B cell (primary cell): Measurements from ENCODE around the gene SDR9C7. TPM values are rescaled to one million over a fixed set of nuclear protein-coding genes. Genes with fewer than 3 reads are reported as not detected.

Source experiments
- ATAC-seq: fragments of 200-7000 bp; cut with Tn5 transposase; one replicate; pipeline ENCODE4 v1.10.0; 2021; ENCODE audit warnings: low read depth, mild to moderate bottlenecking, moderate number of reproducible peaks, moderate library complexity
- CTCF ChIA-PET: fragments of 350-600 bp; sonication (Branson Sonifier 250); formaldehyde crosslinking; loops from one replicate; lab custom pipeline; 2021; ENCODE audit warnings: antibody characterized with exemption, inconsistent platforms; lab: Charles Lee
- POLR2A ChIA-PET: fragments of 350-600 bp; sonication (Branson Sonifier 250); formaldehyde crosslinking; loops from one replicate; lab custom pipeline; 2021; ENCODE audit warnings: antibody characterized with exemption; lab: Charles Lee
- DNase-seq: peaks from one replicate; pipeline ENCODE4 v3.0.0; 2013
- H2AFZ ChIP-seq: 2 replicates; pipeline ENCODE4 v1.6.1; 2012; ENCODE audit warnings: mild to moderate bottlenecking, low read depth, low read length; ENCODE audit not compliant: insufficient read depth, poor library complexity, severe bottlenecking
- H3K27ac ChIP-seq, 2 donors: 1 replicate in 1 of 2; 2 replicates in 1 of 2; pipeline ENCODE4 v1.5.1; 2012 to 2013; ENCODE audit warnings: low read length in 2 of 2, mild to moderate bottlenecking in 2 of 2, moderate library complexity in 1 of 2
- H3K27me3 ChIP-seq, 4 experiments: fragments of 200-600 bp in 1 of 4; sonication (generic) in 1 of 4; replicated peaks in 1 of 4; 1 replicate in 2 of 4; 2 replicates in 2 of 4; pipeline versions ENCODE4 v1.6.1 to v1.7.0; 2013 to 2016; ENCODE audit warnings: low read length in 3 of 4, mild to moderate bottlenecking in 2 of 4, mixed read lengths in 1 of 4, moderate library complexity in 1 of 4; ENCODE audit not compliant: insufficient read depth in 4 of 4, control insufficient read depth in 3 of 4; ENCODE audit errors: control extremely low read depth in 1 of 4
- H3K36me3 ChIP-seq, 2 experiments: replicated peaks in 1 of 2; 1 replicate in 1 of 2; 2 replicates in 1 of 2; pipeline versions ENCODE4 v1.6.1 to v1.7.1; 2013; ENCODE audit warnings: low read length in 1 of 2; ENCODE audit not compliant: insufficient read depth in 2 of 2, control insufficient read depth in 1 of 2; ENCODE audit errors: control extremely low read depth in 1 of 2, extremely low read depth in 1 of 2
- H3K4me1 ChIP-seq, 2 donors: fragments of 200-600 bp in 1 of 2; sonication (generic) in 1 of 2; 1 replicate in 1 of 2; 2 replicates in 1 of 2; pipeline versions ENCODE4 v1.5.1 to v1.6.1; 2013 to 2017; ENCODE audit warnings: low read length in 2 of 2; ENCODE audit not compliant: control insufficient read depth in 2 of 2, insufficient read depth in 2 of 2
- H3K4me2 ChIP-seq: replicated peaks from 2 replicates; pipeline ENCODE3; 2012; ENCODE audit warnings: mild to moderate bottlenecking, low read depth, low read length; ENCODE audit not compliant: poor library complexity, severe bottlenecking
- H3K4me3 ChIP-seq, 5 experiments: fragments of 200-600 bp in 1 of 5; sonication (generic) in 1 of 5; 1 replicate in 3 of 5; 2 replicates in 2 of 5; pipeline versions ENCODE4 v1.5.1 to v1.7.0; 2011 to 2016; ENCODE audit warnings: low read length in 4 of 5, mild to moderate bottlenecking in 4 of 5, low read depth in 2 of 5, control low read depth in 1 of 5, moderate library complexity in 1 of 5; ENCODE audit not compliant: insufficient read depth in 1 of 5; ENCODE audit errors: control extremely low read depth in 1 of 5, extremely low read depth in 1 of 5
- H3K79me2 ChIP-seq: fragments of 200-600 bp; sonication (generic); one replicate; pipeline ENCODE4 v1.6.0; 2016; ENCODE audit warnings: low read length; ENCODE audit not compliant: control insufficient read depth, insufficient read depth
- H3K9ac ChIP-seq: fragments of 200-600 bp; sonication (generic); 2 replicates; pipeline ENCODE4 v1.6.1; 2017; ENCODE audit warnings: mild to moderate bottlenecking, low read length, moderate library complexity
- H3K9me3 ChIP-seq, 3 donors: one replicate each; pipeline versions ENCODE4 v1.6.1 to v1.7.1; 2013; ENCODE audit warnings: low read length in 2 of 3; ENCODE audit not compliant: control insufficient read depth in 2 of 3, insufficient read depth in 1 of 3; ENCODE audit errors: control extremely low read depth in 1 of 3
- H4K20me1 ChIP-seq: 2 replicates; pipeline ENCODE4 v1.6.0; 2012; ENCODE audit warnings: mild to moderate bottlenecking, low read length; ENCODE audit not compliant: insufficient read depth, control insufficient read depth, poor library complexity, severe bottlenecking
- H3K27ac Mint-ChIP-seq: one replicate; pipeline ENCODE4 v1.8.0; 2021; ENCODE audit warnings: mixed read lengths
- H3K27me3 Mint-ChIP-seq: one replicate; pipeline ENCODE4 v1.8.0; 2021; ENCODE audit warnings: mixed read lengths
- H3K4me1 Mint-ChIP-seq: one replicate; pipeline ENCODE4 v1.8.0; 2021; ENCODE audit warnings: mixed read lengths
- H3K4me3 Mint-ChIP-seq: one replicate; pipeline ENCODE4 v1.8.0; 2021; ENCODE audit warnings: mixed read lengths
- H3K9me3 Mint-ChIP-seq: one replicate; pipeline ENCODE4 v1.8.0; 2022; ENCODE audit warnings: mixed read lengths; ENCODE audit not compliant: insufficient read depth
- EZH2 ChIP-seq: IDR thresholded peaks from 2 replicates; pipeline ENCODE4 v1.6.1; 2012; ENCODE audit warnings: borderline replicate concordance, low read depth, mild to moderate bottlenecking, moderate library complexity, low read length; ENCODE audit not compliant: insufficient read depth, poor library complexity, severe bottlenecking
- WGBS: methylation state at CpG from one replicate; pipeline ENCODE4 v1.1.5; 2013; ENCODE audit warnings: missing lambda C conversion rate; ENCODE audit not compliant: insufficient coverage; 5-methylcytosine and 5-hydroxymethylcytosine counted together
- intact Hi-C: fragments of 100-400 bp; cut with micrococcal nuclease; formaldehyde crosslinking; loops from one replicate; pipeline ENCODE4 v1.10.0; 2022
- polyA plus RNA-seq: library from polyadenylated mRNA; depleted of rRNA; stranded (reverse); fragments of >200 nt; gene quantifications from 2 replicates; pipeline ENCODE4 v1.2.3, GENCODE V29; 2012
- total RNA-seq, 2 donors: library from RNA; stranded (reverse); fragments of 120-200 nt in 1 of 2; gene quantifications; 1 replicate in 1 of 2; 2 replicates in 1 of 2; pipeline versions ENCODE4 v1.2.3 to v1.2.4, GENCODE V29; 2013 to 2022
- TF ChIP-seq, protein P1 (sequence below): fragments of 200-600 bp; IDR thresholded peaks from one replicate; pipeline ENCODE4 v1.8.0; 2022; ENCODE audit warnings: antibody characterized with exemption, mild to moderate bottlenecking

Gene SDR9C7
- total and polyA plus RNA-seq, 2 donors (not counting 1 experiment from before 2014, with no cell fraction given) = not detected

DNA sequence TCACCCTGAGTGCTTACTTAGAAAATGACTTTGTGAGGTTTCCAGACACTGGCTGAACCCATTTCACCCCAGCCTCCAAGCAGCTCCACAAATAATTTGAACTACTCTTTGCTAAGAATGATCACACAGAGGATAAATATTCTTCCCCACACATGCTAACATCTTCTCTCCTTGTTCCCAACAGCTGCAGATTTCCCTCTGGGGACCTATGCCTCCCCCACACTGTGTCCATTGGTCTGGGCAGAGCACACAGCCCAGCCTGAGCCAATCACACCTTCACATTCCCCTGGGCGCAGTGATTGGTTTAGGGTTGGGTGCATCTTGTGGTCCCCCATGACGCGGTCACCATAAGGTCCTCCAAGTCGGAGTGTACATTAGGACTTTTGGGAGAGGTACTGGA is 6.9 kb downstream of the SDR9C7 start:
- Mint-ChIP-seq H3K27me3 (peaks cover 20% of the 10 kb centered on the region), H3K9me3 (no peaks in the 10 kb centered on the region), H3K4me3 (no peak overlapping the region), H3K27ac (no peak overlapping the region), H3K4me1 (peaks cover 5% of the 10 kb centered on the region)
- CTCF ChIA-PET = no interaction called here
- POLR2A ChIA-PET = no interaction called here
- no peak overlapping the region for H3K4me2 ChIP-seq
- H3K4me1 ChIP-seq = peaks cover 4 to 7% of the 10 kb centered on the region in 2 donors
- no peak overlapping the region for H3K27ac ChIP-seq
- ATAC-seq = no peak
- DNase-seq = no peak
- no peaks in the 10 kb centered on the region for H3K36me3 ChIP-seq
- no peak overlapping the region for H3K4me3 ChIP-seq
- no peak overlapping the region for H3K9ac ChIP-seq
- WGBS = no CpG with 5 or more reads among the region's 4 CpGs
- H4K20me1 ChIP-seq = no peaks in the 10 kb centered on the region
- H2AFZ ChIP-seq = no peak overlapping the region
- H3K79me2 ChIP-seq = no peaks in the 10 kb centered on the region
- H3K27me3 ChIP-seq = peaks cover 0 to 7% (median 2%) of the 10 kb centered on the region in 4 experiments
- no peaks in the 10 kb centered on the region for H3K9me3 ChIP-seq
- TF ChIP-seq EZH2 = no peak
- TF ChIP-seq, protein P1, sequence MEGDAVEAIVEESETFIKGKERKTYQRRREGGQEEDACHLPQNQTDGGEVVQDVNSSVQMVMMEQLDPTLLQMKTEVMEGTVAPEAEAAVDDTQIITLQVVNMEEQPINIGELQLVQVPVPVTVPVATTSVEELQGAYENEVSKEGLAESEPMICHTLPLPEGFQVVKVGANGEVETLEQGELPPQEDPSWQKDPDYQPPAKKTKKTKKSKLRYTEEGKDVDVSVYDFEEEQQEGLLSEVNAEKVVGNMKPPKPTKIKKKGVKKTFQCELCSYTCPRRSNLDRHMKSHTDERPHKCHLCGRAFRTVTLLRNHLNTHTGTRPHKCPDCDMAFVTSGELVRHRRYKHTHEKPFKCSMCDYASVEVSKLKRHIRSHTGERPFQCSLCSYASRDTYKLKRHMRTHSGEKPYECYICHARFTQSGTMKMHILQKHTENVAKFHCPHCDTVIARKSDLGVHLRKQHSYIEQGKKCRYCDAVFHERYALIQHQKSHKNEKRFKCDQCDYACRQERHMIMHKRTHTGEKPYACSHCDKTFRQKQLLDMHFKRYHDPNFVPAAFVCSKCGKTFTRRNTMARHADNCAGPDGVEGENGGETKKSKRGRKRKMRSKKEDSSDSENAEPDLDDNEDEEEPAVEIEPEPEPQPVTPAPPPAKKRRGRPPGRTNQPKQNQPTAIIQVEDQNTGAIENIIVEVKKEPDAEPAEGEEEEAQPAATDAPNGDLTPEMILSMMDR = no peak
- intact Hi-C loops = no loop called here

DNA sequence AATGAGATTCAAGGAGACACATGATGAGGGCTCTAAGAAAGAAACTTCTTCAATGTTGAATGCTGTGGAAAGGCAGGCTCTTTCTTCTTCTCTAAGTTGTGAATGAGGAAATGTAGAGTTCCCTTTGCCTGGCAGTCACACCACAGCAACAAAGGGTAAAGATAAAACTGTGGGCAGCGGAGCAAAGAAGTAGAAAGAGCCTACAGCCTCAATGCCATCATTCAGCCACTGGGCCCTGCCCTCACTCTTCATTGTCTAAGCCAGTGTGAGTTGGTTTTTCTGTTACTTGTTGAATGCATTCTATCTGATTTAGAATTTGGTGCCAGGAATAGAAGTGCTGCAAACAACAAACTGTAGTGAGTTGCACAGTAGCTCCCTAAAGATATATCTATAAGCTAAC is 12.2 kb downstream of the SDR9C7 start:
- H3K4me3 ChIP-seq = no peak overlapping the region
- H3K4me2 ChIP-seq = no peak overlapping the region
- H3K4me1 ChIP-seq = no peaks in the 10 kb centered on the region
- ChIA-PET POLR2A (no interaction called here), CTCF (no interaction called here)
- no peak overlapping the region for H3K9ac ChIP-seq
- H3K79me2 ChIP-seq = no peaks in the 10 kb centered on the region
- H3K27ac ChIP-seq = no peak overlapping the region
- no peaks in the 10 kb centered on the region for H3K36me3 ChIP-seq
- TF ChIP-seq EZH2 = no peak
- TF ChIP-seq, protein P1 = no peak
- H3K4me3 Mint-ChIP-seq = no peak overlapping the region
- ATAC-seq = no peak
- peaks cover 0 to 6% (median 1%) of the 10 kb centered on the region in 4 experiments for H3K27me3 ChIP-seq
- no peaks in the 10 kb centered on the region for H4K20me1 ChIP-seq
- H3K27ac Mint-ChIP-seq = no peak overlapping the region
- no CpG with 5 or more reads among the region's 1 CpG for WGBS
- H3K9me3 Mint-ChIP-seq = peaks cover 9% of the 10 kb centered on the region
- H2AFZ ChIP-seq = no peak overlapping the region
- intact Hi-C loops = no loop called here
- H3K27me3 Mint-ChIP-seq = peaks cover 12% of the 10 kb centered on the region
- H3K4me1 Mint-ChIP-seq = no peaks in the 10 kb centered on the region
- H3K9me3 ChIP-seq = peaks cover 0 to 3% (median 0%) of the 10 kb centered on the region in 3 donors
- no peak for DNase-seq
